ENCODE results near the gene NKTR. TPM values are rescaled to one million over a fixed set of nuclear protein-coding genes. Genes with fewer than 3 reads are reported as not detected.

NKTR gene
- polyA plus RNA-seq, 1 donor (not counting 4 experiments of a cell fraction or from before 2014, with no cell fraction given): 38.6 TPM

- no peaks in the 10 kb centered on the region for H3K36me3 ChIP-seq (ENCODE audit: control insufficient read depth in 2 of 2, extremely low read depth in 1 of 2, insufficient read depth in 2 of 2, low read length in 2 of 2)
- no peak overlapping the region for H2AFZ ChIP-seq (ENCODE audit: control insufficient read depth, low read length)
- FAIRE-seq (no peak), DNase-seq (ENCODE audit: low read depth, low spot score) (no peak)
- no peaks in the 10 kb centered on the region for H3K9me1 ChIP-seq (ENCODE audit: control insufficient read depth, extremely low read depth, insufficient read depth, low read length)
- no peak for TF ChIP-seq EZH2 (IDR thresholded peaks at IDR 0.05; ENCODE audit: low read length)
- TF ChIP-seq CTCF (optimal IDR thresholded peaks at IDR 0.05 in 1 of 3, IDR thresholded peaks at IDR 0.05 in 1 of 3, conservative IDR thresholded peaks at IDR 0.05 in 1 of 3; ENCODE audit: extremely low read depth in 1 of 3, insufficient read depth in 2 of 3, low read length in 3 of 3): no peak
- H3K4me3 ChIP-seq (ENCODE audit: control insufficient read depth in 2 of 3, extremely low read depth in 1 of 3, insufficient read depth in 2 of 3, low read depth in 1 of 3, low read length in 3 of 3): no peak overlapping the region
- no peaks in the 10 kb centered on the region for H3K9me3 ChIP-seq (ENCODE audit: control insufficient read depth, low read depth, low read length)
- dilution Hi-C loops (cut with MboI; ENCODE audit: extremely low pct_ligation_motif_present, low sequenced_read_pairs): no loop called here
- H3K4me1 ChIP-seq (ENCODE audit: control insufficient read depth, extremely low read depth, insufficient read depth, low read length): no peaks in the 10 kb centered on the region
- no peak overlapping the region for H3K9ac ChIP-seq (ENCODE audit: control insufficient read depth, extremely low read depth, insufficient read depth, low read length)
- no peak overlapping the region for H3K4me2 ChIP-seq (ENCODE audit: control insufficient read depth, extremely low read depth, insufficient read depth, low read depth, low read length)
- H3K79me2 ChIP-seq (ENCODE audit: control insufficient read depth, insufficient read depth, low read length): no peaks in the 10 kb centered on the region
- no peak overlapping the region for H3K27ac ChIP-seq (ENCODE audit: control insufficient read depth, insufficient read depth, low read length)
- peaks cover 19% of the 10 kb centered on the region for H3K27me3 ChIP-seq (ENCODE audit: control insufficient read depth, extremely low read depth, insufficient read depth, low read length)
- H4K20me1 ChIP-seq (ENCODE audit: control insufficient read depth, extremely low read depth, insufficient read depth, low read length): no peaks in the 10 kb centered on the region
Observed at GRCh38 chr3:42690191-42690590, 89.7 kb downstream of the NKTR start.

DNA sequence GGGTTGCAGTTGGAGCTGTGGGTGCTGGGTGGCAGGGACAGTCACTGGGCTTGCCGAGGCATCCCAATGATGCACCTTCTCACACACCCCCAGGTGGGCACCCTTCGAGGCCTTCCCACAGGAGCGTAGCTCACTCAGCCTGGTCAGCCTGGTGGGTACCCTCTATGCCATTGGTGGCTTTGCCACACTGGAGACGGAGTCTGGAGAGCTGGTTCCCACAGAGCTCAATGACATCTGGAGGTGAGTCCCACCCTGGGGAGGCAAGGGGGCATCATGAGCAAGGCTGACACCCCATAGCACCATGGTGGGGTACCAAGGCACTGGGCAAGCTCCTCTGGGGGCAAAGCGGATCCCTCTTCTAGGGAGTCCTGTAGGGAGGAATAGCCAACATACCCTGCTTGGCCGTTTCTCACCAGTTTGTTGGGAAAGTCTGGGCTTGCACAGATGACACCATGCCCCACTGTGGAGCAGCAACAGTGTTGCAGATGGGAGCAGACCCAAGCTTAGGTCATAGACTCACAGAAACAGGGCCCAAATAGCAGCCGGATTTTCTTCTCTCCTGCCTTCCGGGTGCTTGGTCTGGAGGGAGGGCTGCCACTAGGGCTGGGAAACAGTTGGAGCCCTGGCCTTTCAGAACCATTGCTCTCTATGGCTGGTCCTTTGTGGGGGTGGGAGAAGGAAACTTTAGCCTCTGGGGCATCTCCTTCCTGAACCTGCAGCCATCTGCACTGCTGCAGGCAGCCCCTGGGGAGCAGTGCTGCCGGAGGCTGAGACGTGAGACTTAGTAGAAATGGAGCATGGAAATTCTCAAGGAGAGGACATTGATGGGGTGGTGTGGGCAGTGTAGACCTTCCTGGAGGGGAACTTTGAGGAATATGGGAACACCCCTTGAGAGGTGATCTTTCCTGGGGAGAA, 90.5 kb downstream of the NKTR start:
- Histone ChIP-seq H3K4me3 (ENCODE audit: control insufficient read depth in 2 of 3, extremely low read depth in 1 of 3, insufficient read depth in 2 of 3, low read depth in 1 of 3, low read length in 3 of 3) (no peak overlapping the region), H3K27me3 (ENCODE audit: control insufficient read depth, extremely low read depth, insufficient read depth, low read length) (peaks cover 11% of the 10 kb centered on the region), H3K9me1 (ENCODE audit: control insufficient read depth, extremely low read depth, insufficient read depth, low read length) (no peaks in the 10 kb centered on the region), H3K36me3 (ENCODE audit: control insufficient read depth in 2 of 2, extremely low read depth in 1 of 2, insufficient read depth in 2 of 2, low read length in 2 of 2) (no peaks in the 10 kb centered on the region), H3K4me2 (ENCODE audit: control insufficient read depth, extremely low read depth, insufficient read depth, low read depth, low read length) (no peak overlapping the region), H3K4me1 (ENCODE audit: control insufficient read depth, extremely low read depth, insufficient read depth, low read length) (no peaks in the 10 kb centered on the region), H2AFZ (ENCODE audit: control insufficient read depth, low read length) (no peak overlapping the region), H3K79me2 (ENCODE audit: control insufficient read depth, insufficient read depth, low read length) (no peaks in the 10 kb centered on the region), H3K27ac (ENCODE audit: control insufficient read depth, insufficient read depth, low read length) (no peak overlapping the region), H3K9me3 (ENCODE audit: control insufficient read depth, low read depth, low read length) (no peaks in the 10 kb centered on the region), H3K9ac (ENCODE audit: control insufficient read depth, extremely low read depth, insufficient read depth, low read length) (no peak overlapping the region), H4K20me1 (ENCODE audit: control insufficient read depth, extremely low read depth, insufficient read depth, low read length) (no peaks in the 10 kb centered on the region)
- TF ChIP-seq CTCF (optimal IDR thresholded peaks at IDR 0.05 in 1 of 3, IDR thresholded peaks at IDR 0.05 in 1 of 3, conservative IDR thresholded peaks at IDR 0.05 in 1 of 3; ENCODE audit: extremely low read depth in 1 of 3, insufficient read depth in 2 of 3, low read length in 3 of 3) (no peak), EZH2 (IDR thresholded peaks at IDR 0.05; ENCODE audit: low read length) (no peak)
- FAIRE-seq (no peak), DNase-seq (ENCODE audit: low read depth, low spot score) (no peak)
- dilution Hi-C loops (cut with MboI; ENCODE audit: extremely low pct_ligation_motif_present, low sequenced_read_pairs): no loop called here

Measured in keratinocyte (primary cell).